H1 (cell line): ENCODE measurements around the gene LPCAT1. TPM values are rescaled to one million over a fixed set of nuclear protein-coding genes. Genes with fewer than 3 reads are reported as not detected.

Experiments used
- CTCF ChIA-PET: fragments of 300-600 bp; sonication (Branson Sonifier 250); formaldehyde crosslinking; loops from one replicate; lab custom pipeline; 2021; ENCODE audit not compliant: partially characterized antibody; lab: Charles Lee
- POLR2A ChIA-PET: fragments of 300-600 bp; sonication (Branson Sonifier 250); formaldehyde crosslinking; loops from one replicate; lab custom pipeline; 2021; ENCODE audit warnings: inconsistent platforms; ENCODE audit not compliant: partially characterized antibody; lab: Charles Lee
- DNase-seq, 2 experiments: peaks; one replicate each; pipeline versions ENCODE4 v3.0.0 to v3.0.0-alpha.2; 2010 to 2022; ENCODE audit warnings: low spot score in 2 of 2, low read depth in 1 of 2, mixed read lengths in 1 of 2
- FAIRE-seq: peaks from 2 replicates; lab custom pipeline; 2011; peaks lifted over from hg19 to GRCh38; lab: Jason Lieb, UNC
- H2AFZ ChIP-seq: 2 replicates; pipeline ENCODE4 v1.8.1; 2012; ENCODE audit warnings: low read length, inconsistent platforms
- H2AK5ac ChIP-seq: 2 replicates; pipeline ENCODE4 v1.6.1; 2013; ENCODE audit warnings: low read depth, low read length
- H2BK120ac ChIP-seq: replicated peaks from 2 replicates; pipeline ENCODE3; 2013; ENCODE audit warnings: low read depth, low read length, inconsistent platforms
- H2BK12ac ChIP-seq: 2 replicates; pipeline ENCODE4 v1.6.1; 2013; ENCODE audit warnings: low read depth, low read length
- H2BK15ac ChIP-seq: 2 replicates; pipeline ENCODE4 v1.6.1; 2013; ENCODE audit warnings: low read length
- H2BK20ac ChIP-seq: 2 replicates; pipeline ENCODE4 v1.6.1; 2013; ENCODE audit warnings: low read length
- H2BK5ac ChIP-seq: 2 replicates; pipeline ENCODE4 v1.6.1; 2013; ENCODE audit warnings: low read depth, low read length
- H3K14ac ChIP-seq: 2 replicates; pipeline ENCODE4 v1.6.1; 2013; ENCODE audit warnings: inconsistent platforms; ENCODE audit not compliant: insufficient read length
- H3K18ac ChIP-seq: 2 replicates; pipeline ENCODE4 v1.6.1; 2013; ENCODE audit warnings: low read length; ENCODE audit errors: extremely low read depth
- H3K23ac ChIP-seq: 2 replicates; pipeline ENCODE4 v1.6.1; 2013; ENCODE audit warnings: inconsistent platforms; ENCODE audit not compliant: insufficient read length
- H3K23me2 ChIP-seq: 2 replicates; pipeline ENCODE4 v1.6.1; 2013; ENCODE audit warnings: low read depth, low read length
- H3K27ac ChIP-seq: 2 replicates; pipeline ENCODE4 v1.6.1; 2011; ENCODE audit warnings: low read depth, low read length, inconsistent platforms
- H3K27me3 ChIP-seq, 4 experiments: replicated peaks in 1 of 4; 1 replicate in 1 of 4; 2 replicates in 3 of 4; pipeline versions ENCODE4 v1.6.1 to v1.8.1; 2011 to 2013; ENCODE audit warnings: low read length in 3 of 4, mild to moderate bottlenecking in 3 of 4, inconsistent platforms in 2 of 4, mixed read lengths in 2 of 4, moderate library complexity in 1 of 4; ENCODE audit not compliant: control insufficient read depth in 3 of 4, insufficient read depth in 3 of 4; ENCODE audit errors: extremely low read depth in 1 of 4
- H3K36me3 ChIP-seq, 4 experiments: 2 replicates each; pipeline versions ENCODE4 v1.6.1 to v1.8.1; 2011 to 2013; ENCODE audit warnings: mild to moderate bottlenecking in 4 of 4, low read length in 3 of 4, moderate library complexity in 2 of 4, control low read depth in 1 of 4, inconsistent platforms in 1 of 4; ENCODE audit not compliant: insufficient read depth in 4 of 4, control insufficient read depth in 2 of 4
- H3K4ac ChIP-seq: replicated peaks from 2 replicates; pipeline ENCODE3; 2013; ENCODE audit warnings: low read length, low read depth, mixed read lengths, inconsistent platforms; ENCODE audit not compliant: insufficient read length
- H3K4me1 ChIP-seq, 4 experiments: replicated peaks in 1 of 4; 1 replicate in 1 of 4; 2 replicates in 3 of 4; pipeline versions ENCODE4 v1.6.1 to v1.8.1; 2011 to 2013; ENCODE audit warnings: low read length in 3 of 4, inconsistent platforms in 2 of 4, mixed read lengths in 1 of 4; ENCODE audit not compliant: insufficient read depth in 4 of 4, control insufficient read depth in 3 of 4
- H3K4me2 ChIP-seq, 2 experiments: 2 replicates each; pipeline versions ENCODE4 v1.6.1 to v1.8.1; 2011 to 2013; ENCODE audit warnings: low read depth in 2 of 2, low read length in 2 of 2, control low read depth in 1 of 2, inconsistent platforms in 1 of 2, mild to moderate bottlenecking in 1 of 2; ENCODE audit not compliant: insufficient read depth in 1 of 2
- H3K4me3 ChIP-seq, 4 experiments: fragments of 200-600, 300-600 bp in 1 of 4; sonication (generic), shearing (Covaris generic), sonication (Bioruptor Twin) in 1 of 4; 2 replicates each; pipeline versions ENCODE4 v1.5.1 to v1.8.1; 2011 to 2016; ENCODE audit warnings: low read length in 4 of 4, low read depth in 3 of 4, control low read depth in 2 of 4, inconsistent platforms in 2 of 4, mild to moderate bottlenecking in 2 of 4, mixed read lengths in 1 of 4, moderate library complexity in 1 of 4; ENCODE audit not compliant: insufficient read depth in 2 of 4; ENCODE audit errors: extremely low read depth in 1 of 4
- H3K56ac ChIP-seq: replicated peaks from 2 replicates; pipeline ENCODE3; 2013; ENCODE audit warnings: low read depth, mild to moderate bottlenecking, mixed read lengths, low read length, inconsistent platforms; ENCODE audit not compliant: insufficient read length
- H3K79me1 ChIP-seq: 2 replicates; pipeline ENCODE4 v1.6.1; 2013; ENCODE audit warnings: low read depth, low read length, control low read depth
- H3K79me2 ChIP-seq, 2 experiments: 2 replicates each; pipeline versions ENCODE4 v1.6.1 to v1.8.1; 2012 to 2013; ENCODE audit warnings: low read length in 2 of 2, mild to moderate bottlenecking in 2 of 2, inconsistent platforms in 1 of 2; ENCODE audit not compliant: insufficient read depth in 2 of 2, control insufficient read depth in 1 of 2
- H3K9ac ChIP-seq, 4 experiments: replicated peaks in 1 of 4; 1 replicate in 1 of 4; 2 replicates in 3 of 4; pipeline versions ENCODE4 v1.6.1 to v1.8.1; 2011 to 2013; ENCODE audit warnings: low read depth in 3 of 4, low read length in 3 of 4, control low read depth in 2 of 4, mild to moderate bottlenecking in 2 of 4, moderate library complexity in 2 of 4, inconsistent platforms in 1 of 4; ENCODE audit errors: extremely low read depth in 1 of 4
- H3K9me3 ChIP-seq, 2 experiments: 2 replicates each; pipeline versions ENCODE4 v1.6.1 to v1.8.1; 2012 to 2013; ENCODE audit warnings: mild to moderate bottlenecking in 2 of 2, moderate library complexity in 2 of 2, control low read depth in 1 of 2, inconsistent platforms in 1 of 2, low read depth in 1 of 2, low read length in 1 of 2, mixed read lengths in 1 of 2; ENCODE audit not compliant: insufficient read depth in 2 of 2
- H4K20me1 ChIP-seq, 2 experiments: replicated peaks in 1 of 2; 2 replicates each; pipeline versions ENCODE3 to v1.8.1; 2011 to 2013; ENCODE audit warnings: inconsistent platforms in 2 of 2, low read length in 2 of 2, mild to moderate bottlenecking in 1 of 2; ENCODE audit not compliant: insufficient read depth in 2 of 2, control insufficient read depth in 1 of 2
- H4K5ac ChIP-seq: 2 replicates; pipeline ENCODE4 v1.6.1; 2013; ENCODE audit warnings: low read length, low read depth, mixed read lengths, inconsistent platforms; ENCODE audit not compliant: insufficient read length
- H4K8ac ChIP-seq: 2 replicates; pipeline ENCODE4 v1.8.0; 2013; ENCODE audit warnings: mild to moderate bottlenecking, moderate library complexity, low read length, inconsistent platforms; ENCODE audit not compliant: insufficient read depth; ENCODE audit errors: extremely low read depth
- H4K91ac ChIP-seq: replicated peaks from 2 replicates; pipeline ENCODE3; 2013; ENCODE audit warnings: low read length, mixed read lengths, inconsistent platforms; ENCODE audit not compliant: insufficient read length
- ASH2L ChIP-seq: fragments of 200-600, 300-600 bp; sonication (generic); IDR thresholded peaks from one replicate; pipeline ENCODE4 v1.7.1; 2017; ENCODE audit warnings: low read length
- E2F6 ChIP-seq: IDR thresholded peaks from 2 replicates; pipeline ENCODE4 v1.6.1; 2012; ENCODE audit warnings: inconsistent platforms
- HDAC2 ChIP-seq, 2 experiments: fragments of 300-600 bp in 1 of 2; sonication (generic) in 1 of 2; IDR thresholded peaks; 2 replicates each; pipeline ENCODE4 v1.6.1; 2011 to 2012; ENCODE audit warnings: low read depth in 2 of 2, low read length in 2 of 2, mild to moderate bottlenecking in 2 of 2, moderate library complexity in 2 of 2, borderline replicate concordance in 1 of 2, inconsistent platforms in 1 of 2
- MAFK ChIP-seq: IDR thresholded peaks from 2 replicates; pipeline ENCODE4 v1.6.1; 2012; ENCODE audit warnings: low read depth, mild to moderate bottlenecking, improper control_type of control experiment, low read length
- RAD21 ChIP-seq, 2 experiments: IDR thresholded peaks in 1 of 2; conservative IDR thresholded peaks in 1 of 2; 2 replicates each; pipeline ENCODE4 v1.6.1; 2011; ENCODE audit warnings: low read depth in 2 of 2, low read length in 2 of 2, improper control_type of control experiment in 1 of 2, inconsistent platforms in 1 of 2, mild to moderate bottlenecking in 1 of 2, moderate library complexity in 1 of 2
- SAP30 ChIP-seq: fragments of 300-600 bp; sonication (generic); IDR thresholded peaks from 2 replicates; pipeline ENCODE4 v1.7.1; 2012; ENCODE audit warnings: low read length, moderate library complexity, mild to moderate bottlenecking, inconsistent platforms; ENCODE audit not compliant: insufficient read depth, insufficient replicate concordance
- SP2 ChIP-seq: IDR thresholded peaks from 2 replicates; pipeline ENCODE4 v1.6.1; 2012; ENCODE audit warnings: mild to moderate bottlenecking, low read length, inconsistent platforms
- TBP ChIP-seq: IDR thresholded peaks from 2 replicates; pipeline ENCODE4 v1.6.1; 2011; ENCODE audit warnings: low read depth, low read length, improper control_type of control experiment
- WGBS, 2 experiments: shearing (Covaris generic) in 1 of 2; methylation state at CpG; one replicate each; pipeline versions ENCODE4 v1.1.6 to v1.1.7; 2013 to 2015; ENCODE audit warnings: low lambda C conversion rate in 2 of 2, mixed read lengths in 2 of 2, inconsistent platforms in 1 of 2, low coverage in 1 of 2, missing lambda C conversion rate in 1 of 2; ENCODE audit not compliant: insufficient replicate concordance in 2 of 2, insufficient coverage in 1 of 2, insufficient read length in 1 of 2; ENCODE audit errors: extremely low coverage in 1 of 2, missing lambda C conversion rate in 1 of 2; 5-methylcytosine and 5-hydroxymethylcytosine counted together
- polyA plus RNA-seq, 7 experiments: library from polyadenylated mRNA; depleted of rRNA in 3 of 7; stranded (reverse) in 5 of 7; unstranded in 2 of 7; fragments of >200 nt in 5 of 7; fragments of 200-250 nt in 2 of 7; gene quantifications; 1 replicate in 5 of 7; 2 replicates in 1 of 7; 4 replicates in 1 of 7; pipeline versions ENCODE4 v1.2.1 to v1.2.3, GENCODE V29; 2011 to 2013; ENCODE audit warnings: missing spikeins in 2 of 7, mixed read lengths in 2 of 7
- total RNA-seq: library from RNA; stranded (reverse); fragmentation: NEBNext Ultra II Directional; extraction: Animal tissue kit (Norgen Biotek cat#: 25700); gene quantifications from 2 replicates; pipeline ENCODE4 v1.2.1, GENCODE V29; 2021

The LPCAT1 gene
- total and polyA plus RNA-seq, 2 of the 8 experiments (the other 6 are each of a cell fraction or from before 2014, with no cell fraction given): 107 to 260 TPM

DNA sequence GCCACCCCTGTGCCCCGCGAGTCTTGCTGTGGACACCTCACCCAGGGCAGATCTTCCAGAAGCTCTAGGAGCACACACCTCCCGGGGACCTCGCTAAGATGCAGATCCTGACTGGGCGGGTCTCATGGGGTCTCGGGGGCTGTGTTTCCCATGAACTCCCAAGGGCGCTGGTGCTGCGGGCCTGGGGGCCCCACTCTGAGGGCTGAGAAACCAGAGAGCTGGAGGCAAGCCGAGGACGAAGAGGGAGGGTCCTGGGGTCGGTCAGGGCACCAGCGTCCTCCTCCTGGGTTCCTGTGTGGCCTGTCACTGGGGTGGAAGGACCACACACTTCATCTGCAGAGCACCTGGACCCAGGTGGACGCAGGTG, 108.7 kb downstream of the LPCAT1 start:
- DNase-seq (no peak), FAIRE-seq (no peak)
- Histone ChIP-seq H3K79me2 (no peaks in the 10 kb centered on the region), H3K27me3 (no peaks in the 10 kb centered on the region), H3K56ac (no peak overlapping the region), H2BK120ac (no peak overlapping the region), H2BK5ac (no peak overlapping the region), H3K4me2 (no peak overlapping the region), H3K23ac (no peak overlapping the region), H3K36me3 (no peaks in the 10 kb centered on the region), H4K91ac (no peak overlapping the region), H4K5ac (no peak overlapping the region), H4K20me1 (peaks cover 0 to 12% of the 10 kb centered on the region in 2 experiments), H2BK15ac (no peak overlapping the region), H2BK12ac (no peak overlapping the region), H2BK20ac (no peak overlapping the region), H3K79me1 (no peaks in the 10 kb centered on the region), H2AK5ac (no peak overlapping the region), H2AFZ (no peak overlapping the region), H4K8ac (no peak overlapping the region), H3K9me3 (peaks cover 0 to 3% of the 10 kb centered on the region in 2 experiments; a peak in 2 of 4 replicates), H3K23me2 (peaks cover 12% of the 10 kb centered on the region; the same call in 1 of the 2 replicates), H3K4me1 (peaks cover 0 to 14% (median 8%) of the 10 kb centered on the region in 4 experiments; a peak in 5 of 7 replicates), H3K4me3 (no peak overlapping the region), H3K9ac (no peak overlapping the region), H3K4ac (no peak overlapping the region), H3K14ac (no peak overlapping the region), H3K18ac (no peak overlapping the region), H3K27ac (no peak overlapping the region)
- no peak for TF ChIP-seq RAD21 (IDR thresholded peaks at IDR 0.05 in 1 of 2, conservative IDR thresholded peaks at IDR 0.05 in 1 of 2; ENCODE audit: low read depth in 2 of 2, low read length in 2 of 2)
- no peak for TF ChIP-seq E2F6
- no peak for TF ChIP-seq ASH2L
- no peak for TF ChIP-seq HDAC2 (IDR thresholded peaks at IDR 0.05; ENCODE audit: borderline replicate concordance in 1 of 2, low read depth in 2 of 2, low read length in 2 of 2)
- no peak for TF ChIP-seq SP2
- no peak for TF ChIP-seq MAFK
- no peak for TF ChIP-seq SAP30
- no peak for TF ChIP-seq TBP
- 94% methylated on average over 10 of the region's 13 CpGs; no CpG with 5 or more reads in 1 of the 2 experiments for WGBS, 2 experiments
- POLR2A ChIA-PET: interaction anchor here (1.3 kb wide), 1 partner anchor 11 kb away, joined by 4 read pairs; no protein-coding TSS in a partner anchor
- CTCF ChIA-PET: interaction anchor here (0.7 to 1.5 kb wide), 6 partner anchors 23 to 206 kb away, joined by 3 to 6 read pairs (median 3); no protein-coding TSS in a partner anchor
